DND-41 (cell line): ENCODE results near the gene NCK2.

Experiments
- ATAC-seq: fragments of 200-7000 bp; cut with Tn5 transposase; 3 replicates; pipeline ENCODE4 v1.9.1; 2021; ENCODE audit warnings: low read depth; ENCODE audit not compliant: insufficient read depth
- DNase-seq: peaks from one replicate; pipeline ENCODE4 v3.0.0-alpha.2; 2020
- H2AFZ ChIP-seq: 2 replicates; pipeline ENCODE4 v1.6.0; 2012; ENCODE audit warnings: low read depth, low read length
- H3K27ac ChIP-seq: 2 replicates; pipeline ENCODE4 v1.5.1; 2012; ENCODE audit warnings: low read length, inconsistent platforms
- H3K27me3 ChIP-seq: fragments of 200-600 bp; sonication (generic); 2 replicates; pipeline ENCODE4 v1.6.0; 2012; ENCODE audit warnings: low read length, mild to moderate bottlenecking, inconsistent platforms; ENCODE audit not compliant: insufficient read depth, poor library complexity
- H3K36me3 ChIP-seq: 2 replicates; pipeline ENCODE4 v1.5.1; 2012; ENCODE audit warnings: low read length, inconsistent platforms; ENCODE audit not compliant: insufficient read depth
- H3K4me1 ChIP-seq: 2 replicates; pipeline ENCODE4 v1.5.1; 2012; ENCODE audit warnings: mild to moderate bottlenecking, low read length; ENCODE audit not compliant: insufficient read depth
- H3K4me2 ChIP-seq: 2 replicates; pipeline ENCODE4 v1.6.0; 2012; ENCODE audit warnings: mild to moderate bottlenecking, moderate library complexity, low read length, inconsistent platforms; ENCODE audit not compliant: insufficient read depth
- H3K4me3 ChIP-seq, 2 experiments: fragments of 200-600 bp in 1 of 2; shearing (Covaris generic) in 1 of 2; 2 replicates each; pipeline ENCODE4 v1.5.1; 2012 to 2016; ENCODE audit warnings: inconsistent platforms in 2 of 2, low read length in 2 of 2, mild to moderate bottlenecking in 2 of 2, low read depth in 1 of 2, moderate library complexity in 1 of 2
- H3K79me2 ChIP-seq: 2 replicates; pipeline ENCODE4 v1.6.0; 2012; ENCODE audit warnings: low read length, inconsistent platforms; ENCODE audit not compliant: insufficient read depth
- H3K9ac ChIP-seq: 2 replicates; pipeline ENCODE4 v1.6.0; 2012; ENCODE audit warnings: low read depth, mild to moderate bottlenecking, inconsistent platforms, low read length, moderate library complexity
- H3K9me3 ChIP-seq: 2 replicates; pipeline ENCODE4 v1.5.1; 2012; ENCODE audit warnings: low read length, moderate library complexity, mild to moderate bottlenecking, inconsistent platforms; ENCODE audit not compliant: insufficient read depth, severe bottlenecking
- H4K20me1 ChIP-seq: 2 replicates; pipeline ENCODE4 v1.6.0; 2012; ENCODE audit warnings: low read length; ENCODE audit not compliant: insufficient read depth
- CTCF ChIP-seq: IDR thresholded peaks from 2 replicates; pipeline ENCODE4 v1.5.1; 2012; ENCODE audit warnings: borderline replicate concordance, low read length, moderate library complexity, mild to moderate bottlenecking; ENCODE audit not compliant: poor library complexity, severe bottlenecking; ENCODE audit errors: extremely low read depth
- EZH2 ChIP-seq: IDR thresholded peaks from 3 replicates; pipeline ENCODE4 v1.6.1; 2012; ENCODE audit warnings: borderline replicate concordance, low read depth, mild to moderate bottlenecking, moderate library complexity, low read length, inconsistent platforms; ENCODE audit not compliant: severe bottlenecking

Gene NCK2

GRCh38 chr2:105804266-105804665 lies 59.6 kb downstream of the NCK2 start:
- Histone ChIP-seq H3K27ac (0 out of 2 replicates have a peak overlapping the region, but pooled peaks have one; percentile 8), H3K9me3 (no peaks in the 10 kb centered on the region), H4K20me1 (peaks cover 55% of the 10 kb centered on the region), H3K36me3 (peaks cover 5% of the 10 kb centered on the region; the same call in 1 of the 2 replicates), H3K4me2 (no peak overlapping the region), H3K4me1 (peaks cover 11% of the 10 kb centered on the region), H3K9ac (no peak overlapping the region), H3K4me3 (no peak overlapping the region), H3K27me3 (no peaks in the 10 kb centered on the region), H2AFZ (no peak overlapping the region), H3K79me2 (peaks cover 85% of the 10 kb centered on the region)
- DNase-seq (no peak), ATAC-seq (no peak)
- TF ChIP-seq CTCF: no peak
- no peak for TF ChIP-seq EZH2

DNA sequence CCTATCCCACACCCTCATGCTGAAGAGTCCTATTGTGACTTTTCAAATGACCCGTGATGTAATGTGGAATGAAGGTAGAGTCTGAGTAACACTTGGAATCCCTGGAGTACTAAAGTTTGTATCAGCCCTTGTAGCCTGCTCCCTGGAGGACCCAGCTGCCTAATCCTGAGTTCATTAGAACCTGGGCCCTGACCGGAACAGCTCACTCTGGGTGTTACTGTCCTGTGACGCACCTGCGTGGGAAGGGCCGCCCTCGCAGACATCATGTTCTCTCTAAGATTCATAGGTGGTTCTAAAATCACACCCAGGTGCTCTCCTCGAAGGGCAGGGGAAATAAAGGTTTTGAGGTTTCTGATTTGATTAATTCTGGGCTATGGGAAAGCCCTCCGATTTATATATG lies 62.3 kb downstream of the NCK2 start:
- H3K4me2 ChIP-seq: no peak overlapping the region
- no peak for ATAC-seq
- peaks cover 82% of the 10 kb centered on the region for H3K79me2 ChIP-seq
- no peak overlapping the region for H3K4me3 ChIP-seq
- no peaks in the 10 kb centered on the region for H3K4me1 ChIP-seq
- H3K27me3 ChIP-seq: no peaks in the 10 kb centered on the region
- no peak overlapping the region for H3K27ac ChIP-seq
- no peaks in the 10 kb centered on the region for H3K9me3 ChIP-seq
- H3K9ac ChIP-seq: no peak overlapping the region
- peaks cover 2% of the 10 kb centered on the region; the same call in 1 of the 2 replicates for H3K36me3 ChIP-seq
- H2AFZ ChIP-seq: no peak overlapping the region
- peaks cover 55% of the 10 kb centered on the region for H4K20me1 ChIP-seq
- no peak for DNase-seq
- TF ChIP-seq CTCF (no peak), EZH2 (no peak)

DNA sequence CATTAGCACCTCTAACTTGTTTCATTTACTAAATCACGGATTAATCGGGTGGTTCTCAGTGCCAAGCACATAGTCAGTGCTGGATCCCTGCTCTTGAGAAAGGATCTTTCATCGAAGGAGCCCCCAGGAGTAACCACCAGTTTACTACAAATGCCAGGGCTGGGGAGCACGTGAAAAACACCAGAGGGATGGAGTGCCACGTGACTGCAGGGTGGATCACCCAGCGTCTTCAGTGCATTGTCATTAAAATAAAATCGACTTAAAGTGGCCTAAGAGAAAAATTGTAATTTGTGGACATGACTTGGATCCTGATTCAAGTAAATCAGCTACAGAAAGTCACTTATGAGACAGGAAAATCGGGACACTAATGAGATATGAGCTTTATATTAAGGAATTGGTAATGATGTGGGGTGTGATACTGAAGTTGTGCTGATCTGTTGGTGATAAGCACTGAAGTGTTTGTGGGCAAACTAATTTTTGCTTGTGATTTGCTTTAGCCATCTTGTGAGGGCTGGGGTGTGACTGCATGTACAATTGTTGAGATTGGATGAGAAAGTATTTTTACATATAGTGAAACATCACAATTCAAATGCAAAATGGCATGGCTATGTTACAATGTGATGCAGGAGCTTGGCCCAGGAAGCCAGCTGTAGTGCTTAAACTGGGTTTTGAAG lies 63.8 kb downstream of the NCK2 start:
- Histone ChIP-seq H3K4me3 (no peak overlapping the region), H3K4me2 (no peak overlapping the region), H3K36me3 (no peaks in the 10 kb centered on the region), H4K20me1 (peaks cover 55% of the 10 kb centered on the region; the same call in 1 of the 2 replicates), H3K27ac (no peak overlapping the region), H3K9me3 (no peaks in the 10 kb centered on the region), H3K4me1 (no peaks in the 10 kb centered on the region), H3K9ac (no peak overlapping the region), H3K79me2 (peaks cover 83% of the 10 kb centered on the region), H3K27me3 (no peaks in the 10 kb centered on the region), H2AFZ (no peak overlapping the region)
- DNase-seq: no peak
- no peak for ATAC-seq
- TF ChIP-seq CTCF: no peak
- TF ChIP-seq EZH2: no peak

DNA sequence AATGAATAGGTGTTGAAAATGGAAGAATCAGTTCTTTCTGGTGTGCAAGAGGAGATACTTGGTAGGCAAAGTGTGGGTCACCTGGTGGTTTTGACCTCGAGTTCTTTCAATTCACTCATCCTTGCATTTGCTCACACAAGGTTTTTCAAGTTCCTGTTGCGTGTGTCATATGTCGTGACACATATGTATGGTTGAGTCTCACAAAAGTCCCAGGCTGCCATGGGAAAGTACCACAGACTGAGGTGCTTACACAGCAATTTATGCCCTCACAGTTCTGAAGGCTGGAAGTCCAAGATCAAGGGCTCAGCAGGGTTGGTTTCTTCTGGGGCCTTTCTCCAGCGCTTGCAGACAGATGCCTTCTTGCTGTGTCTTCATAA lies 64.4 kb downstream of the NCK2 start:
- no peak overlapping the region for H3K27ac ChIP-seq
- peaks cover 55% of the 10 kb centered on the region; the same call in 1 of the 2 replicates for H4K20me1 ChIP-seq
- no peaks in the 10 kb centered on the region for H3K4me1 ChIP-seq
- H3K9ac ChIP-seq: no peak overlapping the region
- no peaks in the 10 kb centered on the region for H3K36me3 ChIP-seq
- no peak overlapping the region for H3K4me3 ChIP-seq
- no peak overlapping the region for H3K4me2 ChIP-seq
- no peaks in the 10 kb centered on the region for H3K9me3 ChIP-seq
- TF ChIP-seq EZH2 (no peak), CTCF (no peak)
- peaks cover 83% of the 10 kb centered on the region for H3K79me2 ChIP-seq
- ATAC-seq: no peak
- H2AFZ ChIP-seq: no peak overlapping the region
- H3K27me3 ChIP-seq: no peaks in the 10 kb centered on the region
- no peak for DNase-seq
